Measurements from ENCODE around the gene PDZK1.
"Not testable (repeated sequence)": the region's sequence is repeated elsewhere in the genome, so short reads cannot be mapped to it uniquely, and the experiment has no call there.

DNA sequence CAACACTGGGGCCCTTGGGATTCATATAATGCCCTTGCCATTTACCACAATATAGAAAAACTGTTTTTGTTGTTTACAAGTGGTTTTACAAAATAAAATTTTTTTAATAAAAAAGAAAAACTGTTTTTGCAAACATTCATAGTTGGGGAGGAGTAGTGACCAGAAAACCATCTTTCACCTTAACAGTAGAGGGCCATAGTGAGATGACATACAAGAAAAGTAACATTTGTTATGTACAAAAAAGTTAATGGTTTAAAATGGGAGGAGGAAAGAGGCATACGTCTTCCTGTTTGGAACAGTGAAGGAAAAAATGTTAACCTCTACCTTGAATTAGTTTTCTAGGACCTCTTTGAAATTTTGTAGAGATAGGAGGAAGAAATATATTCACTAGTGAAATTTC lies 70.9 kb downstream of the PDZK1 start:
- TF ChIP-seq ZFX (IDR thresholded peaks at IDR 0.05); POLR2AphosphoS5 (IDR thresholded peaks at IDR 0.05; ENCODE audit: low read depth, low read length); JUND (IDR thresholded peaks at IDR 0.05); POLR2A (IDR thresholded peaks at IDR 0.05; ENCODE audit: borderline replicate concordance, extremely low read depth, insufficient read depth, insufficient read length); EGR1 (IDR thresholded peaks at IDR 0.05; ENCODE audit: low read depth): not testable (repeated sequence)
- TF ChIP-seq, protein P1, sequence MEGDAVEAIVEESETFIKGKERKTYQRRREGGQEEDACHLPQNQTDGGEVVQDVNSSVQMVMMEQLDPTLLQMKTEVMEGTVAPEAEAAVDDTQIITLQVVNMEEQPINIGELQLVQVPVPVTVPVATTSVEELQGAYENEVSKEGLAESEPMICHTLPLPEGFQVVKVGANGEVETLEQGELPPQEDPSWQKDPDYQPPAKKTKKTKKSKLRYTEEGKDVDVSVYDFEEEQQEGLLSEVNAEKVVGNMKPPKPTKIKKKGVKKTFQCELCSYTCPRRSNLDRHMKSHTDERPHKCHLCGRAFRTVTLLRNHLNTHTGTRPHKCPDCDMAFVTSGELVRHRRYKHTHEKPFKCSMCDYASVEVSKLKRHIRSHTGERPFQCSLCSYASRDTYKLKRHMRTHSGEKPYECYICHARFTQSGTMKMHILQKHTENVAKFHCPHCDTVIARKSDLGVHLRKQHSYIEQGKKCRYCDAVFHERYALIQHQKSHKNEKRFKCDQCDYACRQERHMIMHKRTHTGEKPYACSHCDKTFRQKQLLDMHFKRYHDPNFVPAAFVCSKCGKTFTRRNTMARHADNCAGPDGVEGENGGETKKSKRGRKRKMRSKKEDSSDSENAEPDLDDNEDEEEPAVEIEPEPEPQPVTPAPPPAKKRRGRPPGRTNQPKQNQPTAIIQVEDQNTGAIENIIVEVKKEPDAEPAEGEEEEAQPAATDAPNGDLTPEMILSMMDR (IDR thresholded peaks at IDR 0.05 in 2 of 3, conservative IDR thresholded peaks at IDR 0.05 in 1 of 3; ENCODE audit: borderline replicate concordance in 1 of 3, insufficient read depth in 1 of 3, low read depth in 2 of 3, low read length in 2 of 3) = not testable (repeated sequence)
- TF ChIP-seq, protein P2, sequence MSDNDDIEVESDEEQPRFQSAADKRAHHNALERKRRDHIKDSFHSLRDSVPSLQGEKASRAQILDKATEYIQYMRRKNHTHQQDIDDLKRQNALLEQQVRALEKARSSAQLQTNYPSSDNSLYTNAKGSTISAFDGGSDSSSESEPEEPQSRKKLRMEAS (IDR thresholded peaks at IDR 0.05) = not testable (repeated sequence)
